Fibroblast of the aortic adventitia (primary cell): ENCODE data around the gene ZKSCAN4. TPM values are rescaled to one million over a fixed set of nuclear protein-coding genes. Genes with fewer than 3 reads are reported as not detected.

ENCODE experiments used
- DNase-seq: peaks from one replicate; pipeline ENCODE4 v3.0.0-alpha.2; 2010; ENCODE audit warnings: low read depth
- H3K4me3 ChIP-seq: 2 replicates; pipeline ENCODE4 v1.5.1; 2011; ENCODE audit warnings: low read depth, mild to moderate bottlenecking, control low read depth, low read length, moderate library complexity
- total RNA-seq: library from RNA; depleted of rRNA; stranded (reverse); fragments of >200 nt; gene quantifications from 2 replicates; pipeline ENCODE4 v1.2.3, GENCODE V29; 2012; ENCODE audit warnings: low replicate concordance
- TF ChIP-seq, protein P1 (sequence below): IDR thresholded peaks from 2 replicates; pipeline ENCODE4 v1.5.1; 2011; ENCODE audit warnings: mild to moderate bottlenecking, low read length, control low read depth, inconsistent platforms; ENCODE audit not compliant: insufficient read depth

ZKSCAN4 gene
- total RNA-seq, 1 donor = 5.9 TPM

DNA sequence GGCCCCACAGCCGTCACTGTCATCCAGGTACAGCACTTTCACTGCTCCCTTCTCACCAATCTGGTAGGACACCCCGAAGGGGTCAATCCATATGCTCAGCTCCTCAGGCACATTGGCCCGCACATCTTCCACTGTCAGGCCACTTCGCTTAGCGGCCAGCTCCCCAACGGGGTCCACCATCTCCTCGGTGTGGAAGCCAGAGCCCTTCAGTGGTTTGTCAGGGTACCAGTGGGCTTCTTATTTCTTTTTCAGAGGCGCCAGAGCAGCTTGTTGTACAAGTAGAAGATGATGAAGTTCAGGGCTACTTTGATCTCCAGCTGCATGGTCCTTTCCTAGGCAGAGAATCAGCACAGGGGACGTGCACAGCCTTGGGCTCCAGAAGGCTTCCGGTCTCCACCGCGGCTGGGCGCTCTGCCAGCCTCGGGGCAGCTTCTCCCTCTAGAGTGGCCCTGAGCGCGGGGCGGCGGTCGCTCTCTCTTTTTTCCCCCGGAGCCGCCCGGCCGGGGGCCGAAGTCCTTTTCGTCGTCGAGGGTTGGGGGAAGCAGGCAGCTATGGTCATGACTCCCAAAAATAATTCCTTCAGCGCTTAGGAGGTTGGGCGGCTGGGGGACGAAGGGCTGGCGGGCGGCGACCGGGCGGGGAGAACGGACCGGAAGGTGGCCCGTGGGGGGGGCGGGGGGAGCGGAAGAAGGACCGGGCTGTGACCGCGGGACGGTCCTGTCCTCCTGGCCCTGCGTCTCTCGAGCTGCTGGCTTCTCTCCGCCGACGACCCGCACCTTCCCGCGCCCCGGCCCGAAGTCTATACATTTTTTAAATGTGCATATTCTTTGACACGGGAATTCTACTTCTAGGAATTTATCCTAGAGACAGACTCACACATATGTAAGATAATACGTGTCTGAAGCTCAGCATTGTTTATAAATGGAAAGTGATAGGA lies 33.5 kb downstream of the ZKSCAN4 start:
- peak; percentile 51 for DNase-seq
- peak overlapping the region; percentile 66 for H3K4me3 ChIP-seq
- TF ChIP-seq, protein P1, sequence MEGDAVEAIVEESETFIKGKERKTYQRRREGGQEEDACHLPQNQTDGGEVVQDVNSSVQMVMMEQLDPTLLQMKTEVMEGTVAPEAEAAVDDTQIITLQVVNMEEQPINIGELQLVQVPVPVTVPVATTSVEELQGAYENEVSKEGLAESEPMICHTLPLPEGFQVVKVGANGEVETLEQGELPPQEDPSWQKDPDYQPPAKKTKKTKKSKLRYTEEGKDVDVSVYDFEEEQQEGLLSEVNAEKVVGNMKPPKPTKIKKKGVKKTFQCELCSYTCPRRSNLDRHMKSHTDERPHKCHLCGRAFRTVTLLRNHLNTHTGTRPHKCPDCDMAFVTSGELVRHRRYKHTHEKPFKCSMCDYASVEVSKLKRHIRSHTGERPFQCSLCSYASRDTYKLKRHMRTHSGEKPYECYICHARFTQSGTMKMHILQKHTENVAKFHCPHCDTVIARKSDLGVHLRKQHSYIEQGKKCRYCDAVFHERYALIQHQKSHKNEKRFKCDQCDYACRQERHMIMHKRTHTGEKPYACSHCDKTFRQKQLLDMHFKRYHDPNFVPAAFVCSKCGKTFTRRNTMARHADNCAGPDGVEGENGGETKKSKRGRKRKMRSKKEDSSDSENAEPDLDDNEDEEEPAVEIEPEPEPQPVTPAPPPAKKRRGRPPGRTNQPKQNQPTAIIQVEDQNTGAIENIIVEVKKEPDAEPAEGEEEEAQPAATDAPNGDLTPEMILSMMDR = no peak

DNA sequence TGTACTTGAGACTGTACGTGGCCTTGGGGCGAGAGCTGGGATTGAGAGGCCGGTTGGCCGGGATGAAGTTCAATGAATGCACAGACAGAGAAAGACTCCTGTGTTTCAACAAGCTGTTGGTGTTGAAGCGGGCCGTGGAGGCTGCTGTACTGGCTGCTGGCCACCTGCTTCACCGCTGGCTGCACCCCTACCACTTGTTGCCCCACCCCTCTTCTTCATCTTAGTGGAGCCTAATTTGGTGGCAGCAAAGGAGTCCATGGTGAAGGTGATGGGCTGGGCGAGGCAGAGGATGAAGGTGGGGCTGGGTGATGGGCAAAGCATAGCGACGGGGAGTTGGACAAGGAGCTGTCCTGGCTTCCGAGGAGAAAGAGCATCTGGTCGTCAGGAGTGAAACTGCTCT lies 34.2 kb downstream of the ZKSCAN4 start:
- no peak overlapping the region for H3K4me3 ChIP-seq
- no peak for DNase-seq
- TF ChIP-seq, protein P1 = no peak

DNA sequence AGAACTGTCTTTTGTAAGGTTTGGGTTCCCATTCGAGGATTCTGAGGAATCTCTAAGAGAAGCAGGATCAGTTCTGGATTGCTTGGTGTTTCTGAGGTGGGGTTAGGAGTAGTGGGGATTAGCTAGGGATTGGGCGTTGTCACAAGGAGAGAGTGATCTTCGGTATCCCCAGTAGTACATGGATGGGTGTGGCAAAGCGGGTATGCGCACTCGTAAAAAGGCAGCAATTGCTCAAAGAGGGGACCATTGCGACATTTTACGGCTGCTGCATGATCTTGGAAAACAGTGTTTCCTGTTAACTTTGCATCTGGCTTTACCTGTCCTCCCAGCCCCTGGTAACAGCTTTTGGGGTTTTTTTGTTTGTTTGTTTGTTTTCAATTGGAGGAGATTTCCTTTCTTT lies 36.6 kb downstream of the ZKSCAN4 start:
- TF ChIP-seq, protein P1 = no peak
- DNase-seq = no peak
- H3K4me3 ChIP-seq = no peak overlapping the region

DNA sequence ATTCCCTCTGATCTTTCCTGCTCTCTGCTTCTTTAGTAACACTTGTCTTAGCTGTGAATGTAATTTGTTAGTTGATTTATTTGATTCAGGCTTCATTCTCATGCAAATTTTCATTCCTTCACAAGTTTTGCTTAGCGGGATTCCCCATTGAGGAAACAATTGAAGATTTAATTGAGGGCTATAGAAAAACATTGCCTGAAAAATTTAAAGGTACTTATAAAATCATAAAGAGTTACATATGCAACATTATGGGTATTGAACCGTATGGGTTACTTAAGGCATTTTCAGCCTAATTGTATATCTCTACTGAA lies 38.9 kb downstream of the ZKSCAN4 start:
- no peak for DNase-seq
- TF ChIP-seq, protein P1 = no peak
- H3K4me3 ChIP-seq = peak overlapping the region; percentile 61

DNA sequence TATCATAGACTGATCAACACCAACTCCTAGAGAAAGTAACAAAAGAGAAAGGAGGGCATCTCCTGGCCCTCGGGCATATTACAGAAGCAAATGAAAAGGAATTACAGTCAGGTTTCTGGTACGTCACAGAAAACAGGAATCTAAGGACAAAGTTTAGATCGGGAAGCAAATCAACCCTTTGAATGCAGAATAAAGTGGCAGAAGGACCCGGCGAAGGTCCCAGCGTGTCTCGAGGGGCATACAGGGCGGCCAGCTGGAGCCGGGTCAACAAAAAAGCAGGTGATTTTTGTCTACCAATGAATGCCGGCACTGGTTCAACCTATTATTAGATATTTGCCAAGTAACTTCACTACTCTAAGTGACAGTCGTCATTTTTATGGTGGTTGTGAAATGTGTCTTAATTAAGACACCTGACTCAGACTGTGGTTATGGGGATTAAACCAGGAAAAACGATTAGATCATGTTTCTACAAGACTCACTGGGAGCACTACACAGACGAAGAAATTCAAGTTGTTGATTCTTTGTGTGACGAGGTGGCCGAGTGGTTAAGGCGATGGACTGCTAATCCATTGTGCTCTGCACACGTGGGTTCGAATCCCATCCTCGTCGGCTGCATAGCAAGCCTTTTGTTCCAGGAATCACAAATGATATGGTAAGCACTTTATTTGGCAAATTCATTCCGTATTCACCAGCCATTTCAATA lies 39.4 kb downstream of the ZKSCAN4 start:
- H3K4me3 ChIP-seq = peak overlapping the region; percentile 61
- TF ChIP-seq, protein P1 = peak; percentile 4
- DNase-seq = peak; percentile 91

DNA sequence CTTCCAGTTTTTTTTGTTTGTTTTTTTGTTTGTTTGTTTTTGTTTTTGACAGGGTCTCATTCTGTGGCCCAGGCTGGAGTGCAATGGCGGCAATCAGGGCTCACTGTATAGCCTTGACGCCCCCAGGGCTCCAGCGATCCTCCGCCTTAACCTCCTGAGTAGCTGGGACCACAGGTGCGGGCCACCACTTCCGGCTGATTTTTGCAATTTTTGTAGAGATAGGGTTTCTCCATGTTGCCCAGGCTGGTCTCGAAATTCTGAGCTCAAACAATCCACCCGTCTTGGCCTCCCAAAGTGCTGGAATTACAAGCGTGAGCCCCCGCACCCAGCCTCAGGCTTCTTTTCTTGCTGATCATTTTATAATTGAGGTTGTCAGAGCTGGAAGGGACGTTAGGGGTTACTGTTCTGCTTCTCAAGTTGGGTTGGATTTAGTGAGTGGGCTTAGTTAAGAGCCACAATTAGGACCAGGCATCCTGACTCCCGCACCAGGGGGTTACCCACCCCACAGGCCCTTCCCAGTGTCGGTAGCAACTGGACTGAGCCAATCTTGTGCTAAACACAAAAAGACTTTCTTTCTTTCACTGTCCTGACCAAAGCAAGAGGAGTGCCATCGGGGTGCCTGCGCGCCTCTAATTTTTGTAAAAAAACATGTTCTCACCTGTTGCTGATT lies 40.1 kb downstream of the ZKSCAN4 start:
- no peak for DNase-seq
- TF ChIP-seq, protein P1 = no peak
- peak overlapping the region; percentile 61 for H3K4me3 ChIP-seq
